Retinal pigment epithelial cell (primary cell): ENCODE results near the gene CFAP157.

ENCODE experiments used
- DNase-seq: peaks from one replicate; pipeline ENCODE4 v3.0.0-alpha.2; 2010; ENCODE audit warnings: low read depth
- H3K4me3 ChIP-seq: 2 replicates; pipeline ENCODE4 v1.5.1; 2011; ENCODE audit warnings: mild to moderate bottlenecking, low read length, control low read depth, moderate library complexity
- TF ChIP-seq, protein P1 (sequence below): conservative IDR thresholded peaks from 2 replicates; pipeline ENCODE4 v1.5.1; 2011; ENCODE audit warnings: low read depth, low read length, control low read depth, inconsistent platforms

The CFAP157 gene

DNA sequence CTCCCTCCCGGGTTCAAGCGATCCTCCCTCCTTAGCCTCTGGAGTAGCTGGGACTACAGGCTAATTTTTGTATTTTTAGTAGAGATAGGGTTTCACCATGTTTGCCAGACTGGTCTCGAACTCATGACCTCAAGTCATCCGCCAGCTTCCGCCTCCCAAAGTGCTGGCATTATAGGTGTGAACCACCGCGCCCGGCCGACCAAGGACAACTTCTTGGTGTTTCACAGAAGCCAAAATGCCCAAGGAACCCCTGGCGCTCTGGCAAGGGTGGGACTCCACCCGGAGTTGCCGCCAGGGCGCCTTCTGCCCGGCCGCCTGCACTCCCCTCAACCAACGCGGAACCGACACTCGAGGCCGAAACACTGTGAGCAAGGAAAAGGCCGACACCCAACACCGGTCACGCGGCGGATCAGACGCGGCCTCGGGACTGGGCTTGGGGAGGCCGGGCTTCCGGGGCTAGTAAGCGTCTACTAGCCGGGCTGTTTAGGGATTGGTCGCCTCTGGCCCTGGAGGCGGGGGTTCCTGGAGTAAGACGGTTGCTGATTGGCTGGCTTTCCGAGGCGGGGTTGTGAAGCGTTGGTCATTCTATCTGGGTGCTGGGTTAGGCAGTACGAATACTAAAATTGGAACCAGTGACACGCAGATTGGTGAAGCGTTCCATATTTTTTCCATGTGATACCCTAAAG is 7.7 kb upstream of the CFAP157 start:
- DNase-seq = peak; percentile 87
- TF ChIP-seq, protein P1, sequence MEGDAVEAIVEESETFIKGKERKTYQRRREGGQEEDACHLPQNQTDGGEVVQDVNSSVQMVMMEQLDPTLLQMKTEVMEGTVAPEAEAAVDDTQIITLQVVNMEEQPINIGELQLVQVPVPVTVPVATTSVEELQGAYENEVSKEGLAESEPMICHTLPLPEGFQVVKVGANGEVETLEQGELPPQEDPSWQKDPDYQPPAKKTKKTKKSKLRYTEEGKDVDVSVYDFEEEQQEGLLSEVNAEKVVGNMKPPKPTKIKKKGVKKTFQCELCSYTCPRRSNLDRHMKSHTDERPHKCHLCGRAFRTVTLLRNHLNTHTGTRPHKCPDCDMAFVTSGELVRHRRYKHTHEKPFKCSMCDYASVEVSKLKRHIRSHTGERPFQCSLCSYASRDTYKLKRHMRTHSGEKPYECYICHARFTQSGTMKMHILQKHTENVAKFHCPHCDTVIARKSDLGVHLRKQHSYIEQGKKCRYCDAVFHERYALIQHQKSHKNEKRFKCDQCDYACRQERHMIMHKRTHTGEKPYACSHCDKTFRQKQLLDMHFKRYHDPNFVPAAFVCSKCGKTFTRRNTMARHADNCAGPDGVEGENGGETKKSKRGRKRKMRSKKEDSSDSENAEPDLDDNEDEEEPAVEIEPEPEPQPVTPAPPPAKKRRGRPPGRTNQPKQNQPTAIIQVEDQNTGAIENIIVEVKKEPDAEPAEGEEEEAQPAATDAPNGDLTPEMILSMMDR = peak; percentile 4
- peak overlapping the region; percentile 26 for H3K4me3 ChIP-seq

DNA sequence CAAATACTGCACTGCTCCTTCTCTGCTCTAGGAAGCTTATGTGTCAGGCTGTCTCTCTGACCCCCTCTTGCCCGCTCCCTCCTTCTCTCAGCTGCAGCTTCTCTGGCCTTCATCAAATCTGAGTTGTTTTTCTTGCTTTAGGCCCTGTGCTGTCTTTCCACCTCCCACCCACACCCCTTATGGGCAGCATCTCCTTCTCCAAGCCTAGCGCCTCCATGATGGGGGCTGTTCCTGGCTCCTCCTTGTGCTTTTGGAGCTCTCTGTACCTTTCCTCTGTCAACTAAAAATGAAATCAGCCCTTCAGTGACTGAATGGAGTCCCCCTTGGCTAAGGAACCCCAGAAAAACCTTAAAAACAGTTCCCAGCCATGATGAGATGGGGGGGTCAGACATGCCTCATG is 6.6 kb upstream of the CFAP157 start:
- DNase-seq = no peak
- TF ChIP-seq, protein P1 = no peak
- no peak overlapping the region for H3K4me3 ChIP-seq

DNA sequence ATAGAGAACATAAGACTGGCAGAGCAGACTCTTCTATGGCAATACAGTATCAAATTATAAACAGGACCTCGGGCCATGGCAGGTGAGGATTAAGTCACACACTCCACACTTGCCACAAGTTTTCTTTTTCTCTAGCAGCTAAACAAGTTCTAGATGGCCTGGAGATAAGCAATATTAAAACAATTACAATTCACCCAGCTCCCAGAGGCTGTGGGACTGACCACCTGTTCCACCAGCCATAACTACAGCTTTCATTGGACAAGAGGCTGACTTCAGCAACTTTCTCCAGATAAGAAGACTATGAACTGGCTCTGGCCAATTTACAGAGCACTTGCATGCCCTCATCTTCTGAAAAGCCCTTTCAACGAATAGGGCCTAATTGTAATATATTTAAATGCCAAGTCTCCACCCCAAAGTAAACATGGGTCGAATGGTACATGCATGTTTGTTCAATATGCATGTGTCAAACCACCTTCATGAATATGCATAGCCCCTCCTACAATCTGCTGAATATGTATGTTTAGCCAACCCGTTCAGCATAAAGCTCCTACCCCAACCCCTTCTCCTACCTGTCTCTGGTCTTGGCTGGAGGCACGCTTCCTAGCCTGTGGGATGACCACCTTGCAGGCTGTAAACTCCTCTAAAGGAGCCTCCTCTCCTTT is 6.1 kb upstream of the CFAP157 start:
- no peak overlapping the region for H3K4me3 ChIP-seq
- TF ChIP-seq, protein P1 = no peak
- DNase-seq = no peak

DNA sequence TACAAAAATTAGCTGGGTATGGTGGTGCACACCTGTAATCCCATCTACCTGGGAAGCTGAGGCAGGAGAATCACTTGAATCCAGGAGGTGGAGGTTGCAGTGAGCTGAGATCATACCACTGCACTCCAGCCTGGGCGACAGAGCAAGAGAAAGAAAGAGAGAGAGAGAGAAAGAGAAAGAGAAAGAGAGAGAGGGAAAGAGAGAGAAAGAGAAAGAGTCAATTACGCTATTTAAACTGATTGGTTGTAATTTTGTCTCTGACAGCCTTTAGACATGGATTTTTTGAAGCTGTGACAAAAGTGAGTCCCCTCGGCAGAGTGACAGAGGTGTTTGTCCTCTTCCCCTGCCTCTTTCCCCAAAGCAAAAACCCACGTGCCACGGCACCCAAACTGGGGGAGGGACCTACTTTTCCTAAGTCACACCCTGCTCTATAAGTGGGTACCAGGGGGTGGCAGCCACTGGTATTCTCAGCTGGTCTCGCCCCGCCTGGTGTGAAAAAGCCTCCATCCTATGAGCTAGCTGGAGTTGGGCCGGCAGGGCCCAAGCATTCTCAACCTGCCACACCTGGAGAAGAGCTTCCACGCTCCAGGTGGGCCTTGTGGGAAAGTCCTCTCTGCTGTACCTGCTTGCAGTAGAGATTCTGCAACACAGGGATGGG is 3.4 kb upstream of the CFAP157 start:
- TF ChIP-seq, protein P1 = no peak
- no peak for DNase-seq
- H3K4me3 ChIP-seq = no peak overlapping the region

DNA sequence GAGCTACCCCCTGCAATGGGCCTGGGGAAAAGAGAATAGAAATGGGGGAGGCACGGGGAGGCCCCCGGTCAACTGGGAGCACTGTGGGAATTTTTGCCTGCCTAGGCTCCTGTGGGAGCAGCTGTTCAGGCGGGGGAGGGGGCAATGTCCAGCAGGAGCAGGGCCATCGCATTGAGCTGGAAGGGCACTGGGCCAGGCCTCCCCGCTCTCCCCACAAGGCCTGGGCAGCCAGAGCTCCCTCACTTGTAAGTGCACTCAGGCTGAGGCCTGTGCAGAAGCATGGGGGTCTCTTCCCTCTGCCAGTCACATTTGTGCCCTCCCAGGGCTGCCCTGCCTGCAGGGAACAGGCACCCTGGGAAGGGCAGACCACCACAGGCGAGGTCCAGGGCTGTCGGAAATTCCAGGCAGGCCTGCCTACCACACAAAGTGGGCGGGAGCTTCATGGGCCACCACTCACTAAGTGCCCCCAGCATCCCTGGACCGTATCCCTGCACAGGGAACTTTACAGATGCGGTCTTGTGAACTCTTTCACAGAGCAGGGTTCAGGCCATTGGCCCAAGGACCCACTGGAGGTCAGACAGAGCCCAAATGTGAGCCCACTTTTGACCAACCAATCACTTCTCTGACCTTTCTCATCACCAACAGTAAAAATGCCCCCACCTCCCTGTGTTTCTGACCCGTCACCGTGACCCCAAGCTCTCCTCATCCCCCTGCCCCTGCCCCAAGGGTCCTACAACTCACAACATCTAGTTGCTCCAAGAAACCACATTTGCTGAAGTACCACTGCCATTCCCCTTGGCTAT is 1.0 kb upstream of the CFAP157 start:
- no peak for DNase-seq
- TF ChIP-seq, protein P1 = no peak
- no peak overlapping the region for H3K4me3 ChIP-seq

DNA sequence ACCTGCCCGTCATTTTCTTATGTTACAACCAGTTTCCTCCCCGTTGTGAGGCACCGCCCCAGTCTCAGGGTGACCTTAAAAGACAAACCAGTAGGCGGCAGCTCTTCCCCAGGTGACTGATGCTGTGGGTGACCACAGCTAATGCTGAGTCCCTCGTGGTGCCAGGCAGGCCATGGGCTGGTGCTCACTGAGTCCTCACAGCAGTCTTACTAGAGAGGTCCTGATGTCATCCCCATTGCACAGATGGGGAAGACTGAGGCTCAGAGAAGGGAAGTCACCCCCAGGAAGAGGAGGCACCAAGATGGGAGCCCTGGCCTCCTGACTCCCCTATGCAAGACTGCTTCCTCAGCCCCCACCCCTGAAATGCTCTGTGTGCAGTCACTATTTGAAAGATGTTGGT is 978 bp downstream of the CFAP157 start:
- H3K4me3 ChIP-seq = no peak overlapping the region
- TF ChIP-seq, protein P1 = no peak
- no peak for DNase-seq
